ENCODE measurements around the gene MPND.

Gene MPND

GRCh38 chr19:4390567-4391305 is 47.4 kb downstream of the MPND start:
- no peaks in the 10 kb centered on the region for H3K36me3 ChIP-seq (ENCODE audit: insufficient read depth)
- no peak overlapping the region for H3K27ac ChIP-seq
- no peak overlapping the region for H3K4me2 ChIP-seq

GRCh38 chr19:4391306-4391693 is 47.9 kb downstream of the MPND start:
- Histone ChIP-seq H3K27me3 (ENCODE audit: insufficient read depth, low read depth) (no peaks in the 10 kb centered on the region), H3K36me3 (ENCODE audit: insufficient read depth) (no peaks in the 10 kb centered on the region), H4K20me1 (ENCODE audit: insufficient read depth) (no peaks in the 10 kb centered on the region; the same call in 1 of the 2 replicates), H3K27ac (no peak overlapping the region), H3K4me1 (ENCODE audit: low read depth, poor library complexity, severe bottlenecking) (no peaks in the 10 kb centered on the region), H3K79me2 (ENCODE audit: insufficient read depth, low read depth) (peaks cover 55% of the 10 kb centered on the region), H3K9ac (no peak overlapping the region), H2AFZ (ENCODE audit: low read depth) (no peak overlapping the region), H3K4me3 (IDR thresholded peaks at IDR 0.05; ENCODE audit: insufficient read depth, low read depth, low read length) (no peak overlapping the region), H3K4me2 (no peak overlapping the region)
- TF ChIP-seq, protein P1, sequence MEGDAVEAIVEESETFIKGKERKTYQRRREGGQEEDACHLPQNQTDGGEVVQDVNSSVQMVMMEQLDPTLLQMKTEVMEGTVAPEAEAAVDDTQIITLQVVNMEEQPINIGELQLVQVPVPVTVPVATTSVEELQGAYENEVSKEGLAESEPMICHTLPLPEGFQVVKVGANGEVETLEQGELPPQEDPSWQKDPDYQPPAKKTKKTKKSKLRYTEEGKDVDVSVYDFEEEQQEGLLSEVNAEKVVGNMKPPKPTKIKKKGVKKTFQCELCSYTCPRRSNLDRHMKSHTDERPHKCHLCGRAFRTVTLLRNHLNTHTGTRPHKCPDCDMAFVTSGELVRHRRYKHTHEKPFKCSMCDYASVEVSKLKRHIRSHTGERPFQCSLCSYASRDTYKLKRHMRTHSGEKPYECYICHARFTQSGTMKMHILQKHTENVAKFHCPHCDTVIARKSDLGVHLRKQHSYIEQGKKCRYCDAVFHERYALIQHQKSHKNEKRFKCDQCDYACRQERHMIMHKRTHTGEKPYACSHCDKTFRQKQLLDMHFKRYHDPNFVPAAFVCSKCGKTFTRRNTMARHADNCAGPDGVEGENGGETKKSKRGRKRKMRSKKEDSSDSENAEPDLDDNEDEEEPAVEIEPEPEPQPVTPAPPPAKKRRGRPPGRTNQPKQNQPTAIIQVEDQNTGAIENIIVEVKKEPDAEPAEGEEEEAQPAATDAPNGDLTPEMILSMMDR (conservative IDR thresholded peaks at IDR 0.05; ENCODE audit: low read depth, low read length) = no peak

More at GRCh38 chr19:4390567-4391305, 47.4 kb downstream of the MPND start:
- TF ChIP-seq, protein P1 (conservative IDR thresholded peaks at IDR 0.05; ENCODE audit: low read depth, low read length) = no peak
- no peak overlapping the region for H2AFZ ChIP-seq (ENCODE audit: low read depth)
- H3K9ac ChIP-seq = no peak overlapping the region
- H4K20me1 ChIP-seq (ENCODE audit: insufficient read depth) = no peaks in the 10 kb centered on the region; the same call in 1 of the 2 replicates
- H3K4me3 ChIP-seq (IDR thresholded peaks at IDR 0.05; ENCODE audit: insufficient read depth, low read depth, low read length) = no peak overlapping the region
- H3K79me2 ChIP-seq (ENCODE audit: insufficient read depth, low read depth) = peaks cover 50% of the 10 kb centered on the region
- H3K27me3 ChIP-seq (ENCODE audit: insufficient read depth, low read depth) = no peaks in the 10 kb centered on the region
- no peaks in the 10 kb centered on the region for H3K4me1 ChIP-seq (ENCODE audit: low read depth, poor library complexity, severe bottlenecking)

GRCh38 chr19:4391701-4392483 is 48.5 kb downstream of the MPND start:
- H4K20me1 ChIP-seq (ENCODE audit: insufficient read depth) = no peaks in the 10 kb centered on the region; the same call in 1 of the 2 replicates
- no peak overlapping the region for H3K4me2 ChIP-seq

DNA sequence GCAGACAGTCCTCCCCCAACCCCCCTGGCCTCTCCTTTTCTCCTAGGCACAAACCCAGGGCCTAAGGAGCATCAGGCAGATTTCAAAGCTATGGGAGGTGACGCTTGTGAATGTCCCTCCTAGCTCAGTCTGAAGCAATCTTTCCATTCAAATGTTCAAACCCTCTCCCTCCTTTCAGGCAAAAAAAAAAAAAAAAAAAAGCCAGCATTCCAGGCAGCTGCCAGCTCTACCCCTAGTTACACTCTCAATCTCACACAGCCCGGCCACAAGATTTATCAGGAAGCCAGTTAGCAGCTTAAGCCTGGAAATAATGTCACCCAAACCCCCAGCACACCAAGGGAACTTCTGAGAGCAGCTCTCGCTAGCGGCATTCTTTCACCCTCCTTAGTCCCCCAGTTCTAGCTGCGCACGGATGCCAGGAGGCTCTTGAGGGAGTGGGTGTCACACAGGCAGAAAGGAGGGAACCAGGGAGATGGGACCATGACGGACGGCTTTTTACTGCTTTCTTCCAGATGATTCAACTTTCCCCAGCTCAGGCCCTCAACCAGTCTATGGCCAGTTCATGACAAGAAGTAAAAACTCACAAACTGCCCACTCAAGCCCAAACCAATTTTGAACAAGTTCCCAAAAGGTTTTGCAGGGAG is 50.7 kb downstream of the MPND start:
- TF ChIP-seq, protein P1 (conservative IDR thresholded peaks at IDR 0.05; ENCODE audit: low read depth, low read length) = no peak
- Histone ChIP-seq H3K27me3 (ENCODE audit: insufficient read depth, low read depth) (no peaks in the 10 kb centered on the region), H3K27ac (no peak overlapping the region), H3K4me2 (no peak overlapping the region), H3K79me2 (ENCODE audit: insufficient read depth, low read depth) (peaks cover 83% of the 10 kb centered on the region), H3K4me3 (IDR thresholded peaks at IDR 0.05; ENCODE audit: insufficient read depth, low read depth, low read length) (no peak overlapping the region), H4K20me1 (ENCODE audit: insufficient read depth) (no peaks in the 10 kb centered on the region; the same call in 1 of the 2 replicates), H2AFZ (ENCODE audit: low read depth) (no peak overlapping the region), H3K36me3 (ENCODE audit: insufficient read depth) (no peaks in the 10 kb centered on the region), H3K4me1 (ENCODE audit: low read depth, poor library complexity, severe bottlenecking) (peaks cover 5% of the 10 kb centered on the region), H3K9ac (no peak overlapping the region)

More at GRCh38 chr19:4391701-4392483, 48.5 kb downstream of the MPND start:
- H3K4me3 ChIP-seq (IDR thresholded peaks at IDR 0.05; ENCODE audit: insufficient read depth, low read depth, low read length) = no peak overlapping the region
- no peaks in the 10 kb centered on the region for H3K4me1 ChIP-seq (ENCODE audit: low read depth, poor library complexity, severe bottlenecking)
- H2AFZ ChIP-seq (ENCODE audit: low read depth) = no peak overlapping the region
- no peak overlapping the region for H3K9ac ChIP-seq
- TF ChIP-seq, protein P1 (conservative IDR thresholded peaks at IDR 0.05; ENCODE audit: low read depth, low read length) = no peak
- peaks cover 61% of the 10 kb centered on the region for H3K79me2 ChIP-seq (ENCODE audit: insufficient read depth, low read depth)
- H3K27ac ChIP-seq = no peak overlapping the region
- no peaks in the 10 kb centered on the region for H3K36me3 ChIP-seq (ENCODE audit: insufficient read depth)
- H3K27me3 ChIP-seq (ENCODE audit: insufficient read depth, low read depth) = no peaks in the 10 kb centered on the region

Measured in KMS-11 (cell line).